Embryonic facial prominence (tissue), 1 donor: Measurements from ENCODE around the gene RBFOX2.

ENCODE experiments used
- DNase-seq: peaks from one replicate; pipeline ENCODE4 v3.0.0-alpha.2; 2016; ENCODE audit errors: extremely low spot score

Gene RBFOX2

DNA sequence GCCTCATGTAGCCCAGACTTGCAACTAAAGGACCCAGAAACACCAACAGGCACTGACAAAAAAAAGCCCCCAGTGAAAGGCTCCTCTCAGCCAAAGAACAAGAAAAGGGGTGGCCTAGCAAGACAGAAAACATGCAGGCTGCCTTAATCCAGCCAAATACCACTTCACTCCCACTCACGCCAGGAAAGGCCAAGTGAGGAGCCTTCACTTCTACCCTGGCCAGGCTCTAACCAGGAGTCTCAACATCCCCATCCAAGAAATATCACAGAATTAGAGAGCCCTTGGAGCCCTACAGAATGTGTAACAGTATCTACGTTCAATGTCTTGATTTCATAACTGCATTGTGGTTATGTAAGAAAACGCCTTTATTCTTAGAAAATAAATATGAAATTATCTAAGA, 162.0 kb downstream of the RBFOX2 start:
- no peak for DNase-seq

DNA sequence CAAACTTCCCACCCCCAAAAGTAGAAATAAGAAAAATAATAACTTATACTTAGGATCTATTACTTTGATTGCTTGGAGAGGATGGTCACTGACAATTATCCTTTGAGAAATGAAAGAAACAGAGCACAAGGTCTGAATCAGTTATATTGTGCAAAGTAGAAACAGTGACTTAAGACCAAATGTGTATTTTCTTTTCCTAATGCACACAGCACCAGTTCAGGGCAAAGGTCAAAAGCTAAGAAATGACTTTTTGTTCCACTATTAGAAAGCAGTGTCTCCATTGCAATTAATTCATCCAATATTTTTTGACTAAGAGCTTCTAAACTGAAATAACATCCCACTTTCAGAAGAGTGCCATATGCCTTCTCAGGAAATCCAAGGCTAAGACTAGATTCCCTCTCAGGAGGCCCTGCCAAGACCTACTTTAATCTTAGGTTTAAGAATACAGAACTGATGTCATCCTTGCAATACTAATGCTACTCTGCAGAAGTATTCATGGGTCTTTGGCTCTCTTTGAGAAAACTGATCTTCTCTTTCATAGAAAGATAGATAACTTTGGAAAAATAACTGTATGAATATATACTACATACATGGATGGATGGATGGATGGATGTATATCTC, 164.0 kb downstream of the RBFOX2 start:
- DNase-seq, result no peak

DNA sequence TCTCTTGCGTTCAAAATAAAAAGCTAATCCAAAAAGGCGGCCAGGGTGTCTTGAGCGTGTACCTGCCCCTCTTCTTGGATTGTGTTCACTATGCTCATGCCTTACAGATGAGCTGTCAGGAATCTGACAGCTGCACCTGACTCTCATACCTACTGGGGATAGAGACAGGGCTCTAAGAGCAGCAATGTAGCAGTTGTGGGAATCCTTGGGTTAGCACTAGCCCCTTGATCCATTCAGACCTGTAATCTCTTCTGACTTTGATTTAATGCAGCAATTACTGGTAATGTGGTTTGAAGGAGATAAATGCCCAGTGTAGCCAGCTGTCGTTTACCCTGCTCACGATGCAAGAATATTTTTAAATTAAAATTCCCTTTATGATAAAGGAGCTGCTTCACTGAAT, 165.2 kb downstream of the RBFOX2 start:
- DNase-seq, result no peak

DNA sequence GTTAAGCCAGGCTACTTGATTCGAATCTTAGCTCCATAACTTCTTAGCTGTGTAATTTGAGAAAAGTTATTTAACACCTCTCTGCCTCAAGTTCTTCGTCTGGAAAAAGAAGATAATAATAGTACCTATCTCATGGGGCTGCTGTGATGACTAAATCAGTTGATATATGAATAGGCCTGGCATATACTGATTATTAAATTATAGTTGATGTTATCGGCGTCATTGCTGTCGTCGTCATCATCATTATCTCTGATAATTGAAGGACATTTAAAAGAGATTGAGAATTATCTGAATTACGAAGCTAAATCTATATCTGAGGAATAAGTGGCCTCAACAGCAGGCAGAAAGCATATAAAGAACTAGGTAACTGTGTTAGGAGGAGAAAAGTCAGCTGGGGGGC, 165.9 kb downstream of the RBFOX2 start:
- no peak for DNase-seq

DNA sequence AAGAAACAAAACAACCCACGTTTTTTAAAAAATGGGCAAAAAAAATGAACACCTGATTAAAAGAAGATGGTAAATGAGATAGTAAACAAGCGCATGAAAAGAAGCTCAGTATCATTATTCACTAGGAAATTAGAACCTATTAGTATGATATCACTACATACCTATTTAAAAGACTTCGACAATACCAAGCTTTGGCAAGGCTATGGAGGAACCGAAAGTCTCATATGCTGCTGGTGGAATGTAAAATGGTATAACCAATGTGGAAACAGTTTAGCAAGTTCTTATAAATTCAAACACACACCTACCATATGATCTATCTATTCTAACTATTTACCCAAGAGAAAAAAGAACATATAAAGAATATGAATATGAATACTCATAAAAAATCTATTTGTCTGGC, 167.2 kb downstream of the RBFOX2 start:
- no peak for DNase-seq

DNA sequence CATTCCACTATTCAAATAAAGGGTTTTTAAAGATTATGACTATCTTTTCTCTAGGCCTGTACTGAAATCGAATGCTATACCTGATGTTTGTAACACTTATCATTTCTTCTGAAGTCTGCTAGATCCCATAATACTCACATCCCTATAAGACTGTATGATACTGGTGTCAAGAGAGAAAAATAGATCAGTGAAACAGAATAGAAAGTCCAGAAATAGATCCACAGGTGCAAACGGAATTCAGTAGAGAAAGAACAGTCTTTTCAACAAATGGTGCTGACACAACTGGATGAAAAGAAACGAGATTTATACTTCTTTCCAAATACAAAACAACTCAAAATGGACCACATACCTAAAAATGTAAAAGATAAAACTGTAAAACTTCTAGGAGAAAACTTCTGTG, 167.8 kb downstream of the RBFOX2 start:
- no peak for DNase-seq

DNA sequence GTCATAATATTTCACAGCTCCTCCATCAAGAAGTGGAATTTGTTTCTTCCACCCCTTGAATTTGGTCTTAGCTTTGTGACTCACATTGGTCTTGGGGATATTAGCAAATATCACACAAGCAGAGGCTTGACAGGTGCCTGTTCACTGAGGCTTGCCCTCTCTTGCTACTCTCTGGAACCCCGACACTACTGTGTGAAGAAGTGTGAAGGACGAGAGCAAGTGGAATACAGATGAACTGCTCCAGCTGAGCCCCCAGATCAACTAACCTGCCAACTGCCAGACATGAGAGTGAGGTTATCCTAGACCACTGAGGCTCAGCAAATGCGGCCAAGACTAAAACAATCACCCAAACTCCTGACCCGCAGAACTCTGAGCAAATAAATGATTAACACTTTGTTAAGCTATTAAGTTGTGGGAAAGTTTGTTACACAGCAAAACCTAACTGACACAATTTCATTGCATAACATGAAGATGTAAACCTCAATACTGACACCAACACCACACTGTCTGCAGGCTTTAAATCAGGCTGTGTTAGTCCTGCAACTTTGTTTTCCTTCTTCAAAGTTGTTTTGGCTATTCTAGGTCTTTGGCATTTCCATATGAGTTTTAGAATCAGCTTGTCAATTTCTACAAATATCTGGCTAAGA, 168.4 kb downstream of the RBFOX2 start:
- DNase-seq, result no peak

DNA sequence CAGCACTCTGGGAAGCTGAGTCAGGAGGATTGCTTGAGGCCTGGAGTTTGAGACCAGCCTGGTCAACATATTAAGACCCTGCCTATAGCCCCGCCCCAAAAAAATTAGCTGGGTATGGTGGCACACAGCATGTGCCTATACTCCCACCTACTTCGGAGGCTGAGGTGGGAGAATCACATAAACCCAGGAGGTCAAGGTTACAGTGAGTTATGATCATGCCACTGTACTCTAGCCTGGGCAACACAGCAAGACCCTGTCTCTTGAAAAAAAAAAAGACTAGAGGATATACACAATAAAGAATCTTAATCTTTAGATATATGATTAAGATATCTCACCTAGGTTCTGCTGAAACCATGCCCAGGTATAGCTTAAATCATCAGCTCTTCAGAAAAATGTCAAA, 174.3 kb downstream of the RBFOX2 start:
- DNase-seq, result no peak

DNA sequence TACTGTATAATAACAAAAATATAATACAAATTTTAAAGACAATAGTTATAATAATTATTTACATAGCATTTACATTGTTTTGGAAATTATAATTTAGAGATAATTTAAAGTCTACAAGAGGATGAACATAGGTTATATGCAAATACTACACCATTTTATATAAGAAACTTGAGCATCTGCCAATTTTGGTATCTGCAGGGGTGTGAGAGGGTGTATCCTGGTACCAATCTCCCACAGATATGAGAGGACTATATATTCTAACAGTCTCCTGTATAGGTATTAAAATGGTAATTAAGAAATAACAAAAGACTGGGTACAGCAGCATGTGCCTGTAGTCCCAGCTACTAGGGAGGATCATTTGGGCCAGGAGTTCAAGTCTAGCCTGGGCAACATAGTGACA, 176.5 kb downstream of the RBFOX2 start:
- no peak for DNase-seq

DNA sequence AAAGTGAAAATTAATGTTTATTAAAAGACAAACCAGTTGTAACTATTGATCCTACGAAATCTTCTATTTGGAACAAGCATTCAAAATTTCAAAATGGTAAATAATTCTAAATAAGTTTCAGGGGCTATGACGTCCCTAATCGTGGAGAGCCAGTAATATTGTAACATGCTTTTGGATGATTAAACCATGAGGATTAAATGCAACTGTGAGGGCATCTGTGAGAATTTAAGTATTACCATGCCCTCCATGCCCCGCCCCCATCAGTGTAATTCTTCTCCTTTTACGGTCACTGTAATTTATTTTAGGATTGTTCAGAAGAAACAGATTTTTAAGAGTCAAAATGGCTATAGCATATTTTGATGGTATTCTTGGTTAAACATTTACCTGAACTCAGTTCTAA, 177.8 kb downstream of the RBFOX2 start:
- DNase-seq, result no peak

DNA sequence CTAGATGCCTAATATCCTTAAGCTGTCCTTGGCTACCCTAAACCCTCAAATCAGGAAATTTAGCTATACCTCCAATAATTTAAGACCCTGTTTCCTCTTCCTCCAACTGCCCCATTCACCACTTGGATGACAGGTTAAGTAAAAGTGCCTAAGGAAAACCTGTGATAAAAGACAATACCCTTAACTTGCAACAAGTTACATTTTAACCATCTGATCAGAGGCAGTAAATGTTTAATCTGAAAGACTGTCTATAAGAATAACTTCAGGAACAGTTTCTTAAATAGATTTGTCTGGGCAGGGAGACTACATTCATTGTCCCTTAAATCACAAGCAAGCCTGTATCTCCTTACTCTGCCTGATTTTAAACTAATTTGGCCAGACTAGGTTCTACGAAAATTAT, 181.8 kb downstream of the RBFOX2 start:
- no peak for DNase-seq

DNA sequence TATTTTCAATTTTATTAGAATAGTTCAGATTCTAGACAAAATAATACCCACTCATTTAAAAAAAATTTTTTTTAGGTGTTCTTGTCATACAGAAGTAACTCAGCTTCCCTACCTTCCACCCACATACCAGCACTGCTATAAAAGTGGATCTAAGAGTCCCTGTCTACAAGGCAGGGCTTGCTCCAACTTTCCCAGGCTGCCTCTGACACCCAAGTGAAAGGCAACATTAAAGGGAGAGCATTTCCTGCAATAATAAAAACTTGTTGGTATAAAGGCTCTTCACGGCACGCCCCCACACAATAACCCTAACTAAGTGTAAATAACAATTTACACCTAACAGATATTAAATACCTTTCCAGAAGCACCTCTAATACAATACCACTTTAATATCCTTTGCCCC, 183.7 kb downstream of the RBFOX2 start:
- no peak for DNase-seq

DNA sequence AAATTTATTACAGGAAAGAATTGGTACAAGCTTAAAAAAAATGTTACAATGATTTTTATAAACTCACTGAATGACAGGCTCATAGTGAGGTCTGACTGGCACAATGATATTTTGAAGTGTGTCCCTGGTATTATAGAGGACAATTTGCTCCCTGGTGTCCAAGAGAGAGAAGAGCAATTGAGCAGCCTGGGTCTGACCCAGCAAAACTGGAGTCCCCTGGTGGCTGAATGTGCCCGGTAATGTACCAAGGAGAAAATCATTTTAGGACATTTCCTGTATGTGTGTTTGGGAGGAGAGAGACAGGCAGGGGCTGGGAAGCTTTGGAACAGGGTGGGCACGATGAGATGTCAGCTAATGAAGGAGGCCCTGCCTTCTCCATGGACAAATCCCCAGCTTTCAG, 185.7 kb downstream of the RBFOX2 start:
- no peak for DNase-seq

DNA sequence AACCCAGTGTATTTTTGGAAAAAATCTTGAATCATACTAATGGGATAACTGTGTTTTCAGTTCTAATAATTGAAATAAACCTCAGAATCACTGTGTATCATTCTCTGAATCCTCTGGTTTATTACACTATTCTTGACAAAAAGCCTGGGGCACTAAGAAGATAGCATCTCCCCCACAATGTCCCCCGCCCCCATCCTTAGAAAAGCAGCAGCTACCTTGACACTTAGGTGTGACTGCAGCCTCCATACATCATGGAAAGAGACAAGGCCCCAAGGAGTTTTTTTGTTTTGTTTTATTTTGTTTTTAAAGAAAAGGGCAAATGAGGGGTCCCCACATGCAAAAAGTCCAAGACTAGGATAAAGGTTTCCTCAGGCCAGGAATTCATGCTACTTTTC, 186.1 kb downstream of the RBFOX2 start:
- no peak for DNase-seq

DNA sequence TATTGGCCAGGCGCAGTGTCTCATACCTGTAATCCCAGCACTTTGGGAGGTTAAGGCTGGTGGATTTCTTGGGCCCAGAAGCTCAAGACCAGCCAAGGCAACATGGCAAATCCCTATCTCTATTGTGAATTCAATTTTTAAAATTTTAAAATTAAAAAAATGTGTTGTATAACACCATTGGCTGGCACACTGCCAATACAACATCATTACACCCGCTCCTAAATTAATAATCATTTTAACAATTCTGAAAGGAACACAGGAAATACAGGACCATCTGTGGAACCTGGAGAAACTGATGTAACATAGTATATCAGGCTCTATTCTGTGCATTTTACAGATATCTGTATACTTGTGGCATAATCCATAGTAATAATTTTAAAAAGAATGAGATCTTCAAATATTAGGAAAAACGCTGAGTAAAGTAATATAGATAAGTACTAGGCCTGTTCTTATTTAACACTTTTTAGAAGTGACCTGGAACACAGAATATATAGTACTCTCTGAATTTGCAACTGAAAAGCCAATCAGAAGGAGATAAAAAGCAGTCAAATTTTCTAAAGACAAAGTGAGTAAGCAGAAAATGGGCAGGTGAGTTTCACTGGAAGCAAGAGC, 186.6 kb downstream of the RBFOX2 start:
- no peak for DNase-seq

DNA sequence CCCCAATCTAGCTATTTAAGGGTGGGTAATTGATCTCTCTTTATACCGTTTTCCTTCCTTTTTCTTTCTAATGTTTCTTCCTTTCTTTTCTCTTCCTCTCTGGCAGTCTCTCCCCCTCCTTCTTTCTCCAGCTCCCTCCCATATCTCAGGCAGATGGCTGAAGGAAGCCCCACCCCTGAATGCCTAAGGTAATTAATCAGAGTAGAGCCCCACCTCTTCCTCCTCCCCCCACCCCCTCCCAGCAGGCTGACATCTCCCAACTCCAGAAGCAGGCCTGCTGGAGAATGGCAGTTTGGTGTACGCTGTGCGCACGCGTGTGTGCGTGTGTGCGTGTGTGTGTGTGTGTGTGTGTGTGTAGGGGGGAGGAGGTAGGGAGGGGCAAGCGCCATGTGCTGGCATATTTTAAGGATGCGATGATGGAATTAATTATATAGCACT, 188.3 kb downstream of the RBFOX2 start:
- DNase-seq, result peak; percentile 89

DNA sequence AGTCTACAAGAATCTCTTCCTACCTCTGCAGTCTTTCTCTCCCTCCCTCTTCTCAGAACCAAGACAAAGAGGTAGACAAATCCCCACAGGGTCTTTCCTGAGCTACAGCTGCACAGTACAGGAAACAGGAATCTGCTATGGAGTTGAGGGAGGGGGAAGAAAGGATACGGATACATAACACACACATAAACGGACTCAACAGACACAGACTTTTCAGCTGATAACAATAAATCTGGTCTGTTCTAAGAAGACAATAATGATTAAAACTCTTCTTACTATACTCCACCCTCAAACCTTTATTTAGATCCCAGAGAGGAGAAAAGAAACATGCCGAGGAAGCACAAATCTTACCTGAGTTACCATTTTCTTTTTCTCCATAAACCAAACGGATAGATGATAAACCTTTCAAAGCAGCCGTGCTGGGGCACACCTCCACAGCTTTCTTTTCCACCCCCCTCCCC, 188.8 kb downstream of the RBFOX2 start:
- DNase-seq, result peak; percentile 61

DNA sequence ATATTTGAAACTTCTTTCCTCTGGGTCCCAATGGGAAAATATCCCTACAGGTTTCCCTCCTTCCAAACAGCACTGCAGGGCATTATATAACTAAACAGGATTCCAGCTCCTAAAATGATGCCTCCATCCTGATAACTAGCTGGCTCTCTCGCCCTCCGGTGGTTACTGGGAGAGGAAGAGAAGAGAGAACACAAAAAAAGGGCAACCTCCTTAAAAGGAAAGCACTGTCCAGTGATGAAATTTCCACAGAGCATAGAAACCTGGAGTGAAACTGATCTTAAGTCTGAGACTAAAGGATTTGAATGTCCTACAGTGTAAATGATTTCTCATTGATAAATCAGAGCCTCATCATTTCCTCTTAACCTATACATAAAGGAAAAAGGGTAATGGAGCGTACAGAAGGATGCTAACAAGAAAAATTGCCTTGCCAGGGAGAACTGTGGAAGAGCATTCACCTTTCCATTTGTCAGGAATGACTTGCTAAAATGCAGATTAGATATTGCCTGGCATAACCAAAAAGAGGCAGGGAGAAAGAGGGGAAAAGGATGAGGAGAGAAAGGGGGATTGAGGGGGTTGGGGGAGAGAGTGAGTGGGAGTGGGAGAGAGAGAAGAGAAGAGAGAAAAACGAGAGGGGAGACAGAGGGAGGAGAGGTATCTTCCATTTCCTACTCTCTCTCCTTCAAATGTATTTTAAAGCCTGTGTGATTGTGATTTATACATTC, 189.6 kb downstream of the RBFOX2 start:
- DNase-seq, result peak; percentile 56

DNA sequence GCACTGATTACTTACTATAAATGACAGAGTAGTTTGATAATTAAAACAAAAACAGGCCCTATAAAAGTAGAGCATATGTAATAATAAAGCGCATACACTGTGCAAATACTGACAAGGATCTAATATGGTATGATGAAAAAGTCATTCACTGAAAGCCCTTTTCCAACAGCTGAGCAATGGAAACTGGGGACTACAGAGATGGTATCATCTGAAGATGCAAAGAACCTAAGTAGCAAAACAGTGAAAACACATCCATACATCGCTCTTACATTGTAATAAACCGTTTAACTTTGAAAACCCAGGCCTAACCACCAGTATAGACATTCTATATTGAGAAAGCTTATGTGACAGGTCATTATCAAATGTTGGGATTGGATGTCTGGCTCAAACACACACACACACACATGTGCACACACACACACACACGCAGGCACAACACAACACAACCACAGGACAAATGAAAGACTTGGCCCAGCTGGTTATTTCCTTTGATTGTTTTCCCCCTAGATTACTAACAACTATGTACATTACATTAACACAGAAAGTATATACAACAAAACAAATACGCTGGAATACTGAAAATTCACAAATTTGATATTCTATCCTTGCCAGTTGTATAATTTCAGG, 191.4 kb downstream of the RBFOX2 start:
- no peak for DNase-seq

DNA sequence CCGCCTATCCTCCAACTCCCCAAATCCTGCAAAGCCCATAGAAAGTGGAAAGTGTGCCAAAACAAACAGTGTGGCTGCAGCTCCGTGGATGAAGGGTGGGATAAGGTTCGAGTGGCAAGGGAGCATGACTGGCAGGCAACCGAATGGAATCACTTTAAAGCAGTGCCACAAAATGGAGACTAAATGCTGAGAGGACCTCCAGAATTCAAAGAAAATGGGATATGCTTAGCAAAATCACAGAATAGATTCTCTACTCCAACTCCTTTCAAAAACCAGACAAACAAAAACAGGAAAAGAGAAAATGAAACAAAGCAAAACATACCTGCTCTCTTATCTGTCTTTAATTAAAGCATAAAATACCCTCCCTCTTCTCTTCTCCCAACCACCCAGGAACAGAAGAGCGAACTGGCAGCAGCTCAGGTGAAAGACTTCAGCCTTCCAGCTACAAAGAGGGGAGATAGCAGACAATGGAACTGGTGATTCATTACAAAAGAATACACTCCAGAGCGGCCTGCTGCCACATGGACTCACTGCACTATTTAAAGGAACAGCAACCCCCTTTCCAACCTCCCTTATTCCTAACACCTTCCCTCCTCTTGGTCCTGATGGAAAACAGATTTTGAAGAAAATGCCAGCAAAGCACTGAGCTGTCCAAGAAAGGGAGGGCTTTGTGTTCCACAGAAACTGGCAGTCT, 192.5 kb downstream of the RBFOX2 start:
- peak; percentile 84 for DNase-seq

DNA sequence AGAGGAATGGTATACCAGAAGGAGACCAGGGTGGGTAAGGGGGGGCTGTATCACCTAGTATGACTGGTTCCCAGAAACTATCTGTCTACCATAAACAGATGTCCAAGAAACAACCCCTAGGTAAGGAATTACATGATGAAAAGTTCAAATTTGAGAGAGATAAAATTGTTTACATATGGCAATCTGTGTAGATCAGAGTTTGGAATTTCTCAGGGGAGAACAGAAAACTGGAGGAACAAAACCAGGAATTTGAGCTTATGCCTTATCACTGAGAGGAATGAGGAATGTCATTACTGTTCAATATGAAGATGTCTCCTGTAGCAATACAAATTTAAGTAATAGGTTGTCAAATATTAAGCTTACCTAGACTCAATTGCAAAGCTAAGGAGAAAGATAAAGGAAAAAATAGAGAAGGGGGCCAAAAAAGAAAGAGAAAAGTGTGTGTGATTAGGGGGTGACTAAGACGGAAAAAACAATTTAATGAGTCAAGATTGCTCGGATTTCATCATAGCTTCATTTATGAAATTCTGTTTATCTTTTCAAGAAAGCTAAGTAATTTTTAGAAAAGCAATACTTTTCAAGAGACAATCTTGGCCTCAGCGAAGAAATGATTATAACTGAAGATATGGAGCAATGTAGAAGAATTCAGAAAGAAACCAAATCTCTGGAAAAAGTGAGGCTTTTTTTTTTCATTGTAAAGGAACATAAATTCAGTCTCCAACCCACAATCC, 193.2 kb downstream of the RBFOX2 start:
- DNase-seq, result no peak
